Left ventricle myocardium inferior (tissue), 1 donor: ENCODE measurements around the gene HAND2. TPM values are rescaled to one million over a fixed set of nuclear protein-coding genes. Genes with fewer than 3 reads are reported as not detected.

Source experiments
- DNase-seq: peaks from one replicate; pipeline ENCODE4 v3.0.0-alpha.2; 2020
- H3K27ac ChIP-seq: fragments of 200-600 bp; replicated peaks from 2 replicates; pipeline ENCODE4 v1.8.0; 2021
- H3K27me3 ChIP-seq: fragments of 200-600 bp; 2 replicates; pipeline ENCODE4 v1.8.0; 2021; ENCODE audit warnings: low read depth
- H3K36me3 ChIP-seq: fragments of 200-600 bp; 2 replicates; pipeline ENCODE4 v1.8.0; 2021
- H3K4me1 ChIP-seq: fragments of 200-600 bp; 2 replicates; pipeline ENCODE4 v1.8.0; 2021
- H3K4me3 ChIP-seq: fragments of 200-600 bp; 2 replicates; pipeline ENCODE4 v1.8.0; 2021; ENCODE audit warnings: mild to moderate bottlenecking, moderate library complexity
- H3K9me3 ChIP-seq: fragments of 200-600 bp; replicated peaks from 2 replicates; pipeline ENCODE4 v1.8.0; 2021
- CTCF ChIP-seq: fragments of 200-600 bp; IDR thresholded peaks from 2 replicates; pipeline ENCODE4 v1.8.0; 2021; ENCODE audit warnings: antibody characterized with exemption, mild to moderate bottlenecking, borderline replicate concordance
- intact Hi-C: fragments of 100-400 bp; cut with micrococcal nuclease; formaldehyde crosslinking; loops from one replicate; pipeline ENCODE4 v1.11.0; 2022
- total RNA-seq: library from RNA; stranded (reverse); fragmentation: NEBNext Ultra II Directional; extraction: Animal tissue kit (Norgen Biotek cat#: 25700); gene quantifications from one replicate; pipeline ENCODE4 v1.2.1, GENCODE V29; 2021
- donor health status: DM: no; HTN: yes; CAD: no; lungs with severe emphysema.

HAND2 gene
- total RNA-seq, 1 donor from 2014 or later = 117 TPM

DNA sequence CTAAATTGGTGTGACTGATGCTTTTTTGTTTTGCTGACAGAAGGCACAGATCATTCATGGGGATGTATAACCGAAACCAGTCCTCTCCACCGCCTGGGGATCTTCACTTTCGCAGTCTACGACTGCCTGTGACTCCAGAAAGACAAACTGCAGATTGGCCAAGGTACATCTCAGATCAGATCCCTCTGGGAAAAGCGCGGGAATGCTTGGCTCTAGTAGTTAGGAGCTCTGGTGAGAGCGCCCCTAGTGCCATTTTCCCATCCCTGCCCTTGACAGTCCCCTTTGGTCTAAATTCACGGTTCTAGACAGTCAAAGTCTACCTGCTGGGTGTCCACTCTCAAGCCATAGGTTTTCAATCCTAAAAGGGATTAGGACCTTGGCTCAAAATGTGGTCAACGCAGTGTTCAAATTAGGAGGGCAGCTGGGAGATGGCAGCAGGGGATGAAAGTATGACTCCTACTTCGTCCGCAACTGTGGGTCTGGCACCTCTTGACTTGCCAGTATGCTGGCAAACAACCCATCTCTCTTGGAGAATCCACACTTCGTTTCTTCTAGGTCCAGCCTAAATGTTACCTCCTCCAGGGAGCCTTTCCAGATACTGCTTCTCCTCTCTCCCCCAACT lies 6.9 kb upstream of the HAND2 start:
- DNase-seq = no peak
- Histone ChIP-seq H3K27ac (peak overlapping the region; percentile 96), H3K36me3 (no peaks in the 10 kb centered on the region), H3K9me3 (no peaks in the 10 kb centered on the region), H3K4me1 (peaks cover 49% of the 10 kb centered on the region), H3K4me3 (peak overlapping the region; percentile 84), H3K27me3 (peaks cover 87% of the 10 kb centered on the region)
- intact Hi-C loops = no loop called here
- TF ChIP-seq CTCF = peak; percentile 47

- peaks cover 51% of the 10 kb centered on the region for H3K4me1 ChIP-seq
- no peaks in the 10 kb centered on the region for H3K9me3 ChIP-seq
- no peak for DNase-seq
- peaks cover 94% of the 10 kb centered on the region for H3K27me3 ChIP-seq
- peak overlapping the region; percentile 84 for H3K4me3 ChIP-seq
- no peak for TF ChIP-seq CTCF
- H3K27ac ChIP-seq = peak overlapping the region; percentile 96
- intact Hi-C loops = no loop called here
- no peaks in the 10 kb centered on the region for H3K36me3 ChIP-seq
Measured at GRCh38 chr4:173535957-173536356, 5.9 kb upstream of the HAND2 start.

DNA sequence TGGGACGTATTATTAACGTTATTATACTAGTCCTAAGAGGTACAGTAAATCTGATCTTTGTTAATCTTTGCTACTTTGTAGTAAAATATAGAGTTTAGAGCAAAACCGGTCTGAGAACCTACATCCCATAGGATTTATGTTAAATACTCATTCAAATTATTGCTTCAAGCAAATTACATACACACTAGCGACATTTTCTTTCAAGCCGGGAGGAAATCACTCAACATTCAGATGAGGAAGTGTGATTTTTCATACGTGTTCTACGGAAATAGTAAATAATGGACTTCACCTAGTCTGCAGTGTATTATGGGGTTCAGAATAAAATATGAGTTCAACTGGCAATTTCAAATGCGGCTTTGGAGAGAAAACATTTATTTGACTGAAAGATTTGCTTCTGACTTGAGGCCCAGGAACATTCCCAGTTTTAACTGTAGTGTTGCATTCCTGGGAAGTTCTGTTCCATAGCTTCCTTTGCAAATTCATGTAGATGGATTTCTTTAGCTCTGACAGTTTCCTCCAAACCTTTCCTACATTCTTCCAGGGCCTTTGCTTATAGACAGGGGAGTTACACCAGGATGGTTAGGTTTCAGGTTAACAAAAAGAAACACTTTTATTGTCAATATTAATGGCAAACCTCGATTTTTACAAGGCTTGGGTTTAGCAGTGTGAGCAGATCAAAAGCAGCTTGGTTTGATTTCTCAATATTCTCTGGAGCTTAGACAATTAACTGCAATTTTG lies 5.3 kb upstream of the HAND2 start:
- H3K4me1 ChIP-seq = peaks cover 57% of the 10 kb centered on the region
- TF ChIP-seq CTCF = no peak
- no peaks in the 10 kb centered on the region for H3K9me3 ChIP-seq
- no peaks in the 10 kb centered on the region for H3K36me3 ChIP-seq
- intact Hi-C loops = no loop called here
- H3K27ac ChIP-seq = peak overlapping the region; percentile 96
- peak overlapping the region; percentile 84 for H3K4me3 ChIP-seq
- DNase-seq = no peak
- H3K27me3 ChIP-seq = peaks cover 96% of the 10 kb centered on the region

GRCh38 chr4:173534434-173534833 lies 4.4 kb upstream of the HAND2 start:
- Histone ChIP-seq H3K27me3 (peaks cover 93% of the 10 kb centered on the region), H3K4me1 (peaks cover 57% of the 10 kb centered on the region), H3K9me3 (no peaks in the 10 kb centered on the region), H3K27ac (peak overlapping the region; percentile 96), H3K4me3 (peak overlapping the region; percentile 84), H3K36me3 (no peaks in the 10 kb centered on the region)
- no peak for TF ChIP-seq CTCF
- intact Hi-C loops = no loop called here
- no peak for DNase-seq

- DNase-seq = no peak
- peaks cover under 1% of the 10 kb centered on the region for H3K36me3 ChIP-seq
- H3K9me3 ChIP-seq = no peaks in the 10 kb centered on the region
- H3K4me3 ChIP-seq = peak overlapping the region; percentile 84
- H3K27me3 ChIP-seq = peaks cover 91% of the 10 kb centered on the region
- intact Hi-C loops = no loop called here
- TF ChIP-seq CTCF = no peak
- peaks cover 52% of the 10 kb centered on the region for H3K4me1 ChIP-seq
- H3K27ac ChIP-seq = peak overlapping the region; percentile 96
Measured at GRCh38 chr4:173532725-173533511, 2.9 kb upstream of the HAND2 start.
